Osteoblast (primary cell): ENCODE data around the gene TPD52L2. TPM values are rescaled to one million over a fixed set of nuclear protein-coding genes. Genes with fewer than 3 reads are reported as not detected.

ENCODE experiments used
- DNase-seq: peaks from one replicate; pipeline ENCODE4 v3.0.0; 2011; ENCODE audit warnings: low spot score, mixed read lengths; ENCODE audit not compliant: insufficient read length; ENCODE audit errors: missing footprints
- H2AFZ ChIP-seq: 2 replicates; pipeline ENCODE4 v1.6.0; 2011; ENCODE audit warnings: mild to moderate bottlenecking, low read length
- H3K27ac ChIP-seq: 2 replicates; pipeline ENCODE4 v1.5.1; 2011; ENCODE audit warnings: mild to moderate bottlenecking, low read depth, low read length, moderate library complexity
- H3K27me3 ChIP-seq: 2 replicates; pipeline ENCODE4 v1.6.0; 2012; ENCODE audit warnings: mild to moderate bottlenecking, control low read depth, inconsistent platforms, low read length, moderate library complexity; ENCODE audit not compliant: insufficient read depth
- H3K36me3 ChIP-seq: 2 replicates; pipeline ENCODE4 v1.5.1; 2011; ENCODE audit warnings: mild to moderate bottlenecking, low read length, control low read depth, moderate library complexity; ENCODE audit not compliant: insufficient read depth
- H3K4me1 ChIP-seq: 2 replicates; pipeline ENCODE4 v1.5.1; 2011; ENCODE audit warnings: mild to moderate bottlenecking, low read length, control low read depth, moderate library complexity; ENCODE audit not compliant: insufficient read depth
- H3K4me2 ChIP-seq: 2 replicates; pipeline ENCODE4 v1.6.0; 2011; ENCODE audit warnings: mild to moderate bottlenecking, low read length; ENCODE audit not compliant: insufficient read depth
- H3K4me3 ChIP-seq: fragments of 200-600 bp; sonication (generic); 3 replicates; pipeline ENCODE4 v1.5.1; 2012; ENCODE audit warnings: mild to moderate bottlenecking, low read length, inconsistent platforms; ENCODE audit not compliant: insufficient read depth
- H3K79me2 ChIP-seq: 2 replicates; pipeline ENCODE4 v1.6.0; 2012; ENCODE audit warnings: mild to moderate bottlenecking, low read length, control low read depth, inconsistent platforms; ENCODE audit not compliant: insufficient read depth
- H3K9me3 ChIP-seq: 2 replicates; pipeline ENCODE4 v1.5.1; 2011; ENCODE audit warnings: low read depth, low read length, control low read depth
- H4K20me1 ChIP-seq: 2 replicates; pipeline ENCODE4 v1.6.0; 2012; ENCODE audit warnings: mild to moderate bottlenecking, low read length, control low read depth; ENCODE audit not compliant: insufficient read depth
- CTCF ChIP-seq: IDR thresholded peaks from 2 replicates; pipeline ENCODE4 v1.5.1; 2011; ENCODE audit warnings: mild to moderate bottlenecking, low read depth, low read length, moderate library complexity; ENCODE audit errors: extremely low read depth
- total RNA-seq: library from RNA; depleted of rRNA; stranded (reverse); fragments of >200 nt; gene quantifications from 2 replicates; pipeline ENCODE4 v1.2.3, GENCODE V29; 2012

The TPD52L2 gene
- total RNA-seq, 1 donor = 115 TPM

- Histone ChIP-seq H3K79me2 (peaks cover 32% of the 10 kb centered on the region), H3K27ac (no peak overlapping the region), H3K4me1 (peaks cover 26% of the 10 kb centered on the region), H4K20me1 (peaks cover 15% of the 10 kb centered on the region), H3K36me3 (peaks cover 6% of the 10 kb centered on the region), H3K4me3 (no peak overlapping the region), H2AFZ (no peak overlapping the region), H3K27me3 (peaks cover 9% of the 10 kb centered on the region), H3K4me2 (no peak overlapping the region), H3K9me3 (no peaks in the 10 kb centered on the region)
- peak; percentile 85 for DNase-seq
- TF ChIP-seq CTCF = no peak
Observed at GRCh38 chr20:63860325-63861051, 4.6 kb upstream of the TPD52L2 start.

- DNase-seq = peak; percentile 51
- H3K4me2 ChIP-seq = no peak within 1 kb of the TSS
- H3K27me3 ChIP-seq = no peaks in the 10 kb centered on the region
- H2AFZ ChIP-seq = no peak within 1 kb of the TSS
- no peaks in the 10 kb centered on the region for H3K9me3 ChIP-seq
- H3K36me3 ChIP-seq = peaks cover 6% of the 10 kb centered on the region
- peaks cover 31% of the 10 kb centered on the region for H3K4me1 ChIP-seq
- H4K20me1 ChIP-seq = peaks cover 16% of the 10 kb centered on the region
- no peak within 1 kb of the TSS for H3K27ac ChIP-seq
- no peak within 1 kb of the TSS for H3K4me3 ChIP-seq
- peaks cover 42% of the 10 kb centered on the region for H3K79me2 ChIP-seq
- TF ChIP-seq CTCF = no peak
Observed at GRCh38 chr20:63861365-63861934, 3.6 kb upstream of the TPD52L2 start, which contains the start of gene ABHD16B. Gene ABHD16B, plus strand, starts transcription at chr20:63861498. Its CDS starts 43 bp downstream, at chr20:63861541.

- Histone ChIP-seq H2AFZ (no peak overlapping the region), H3K27me3 (no peaks in the 10 kb centered on the region), H3K9me3 (no peaks in the 10 kb centered on the region), H3K36me3 (peaks cover 6% of the 10 kb centered on the region), H3K4me1 (peaks cover 32% of the 10 kb centered on the region), H3K4me2 (no peak overlapping the region), H3K27ac (no peak overlapping the region), H4K20me1 (peaks cover 17% of the 10 kb centered on the region), H3K4me3 (no peak overlapping the region), H3K79me2 (peaks cover 49% of the 10 kb centered on the region)
- TF ChIP-seq CTCF = no peak
- peak; percentile 71 for DNase-seq
Observed at GRCh38 chr20:63861981-63862901, 2.8 kb upstream of the TPD52L2 start.
